GM12878 (cell line): ENCODE measurements around the gene E2F2.

Experiments used
- BCLAF1 ChIP-seq: fragments of 450-650 bp; IDR thresholded peaks from 2 replicates; pipeline ENCODE4 v1.6.1; 2017; ENCODE audit warnings: antibody characterized with exemption, mild to moderate bottlenecking, moderate library complexity
- BMI1 ChIP-seq: fragments of 450-650 bp; IDR thresholded peaks from 2 replicates; pipeline ENCODE4 v1.6.1; 2016; ENCODE audit warnings: mild to moderate bottlenecking, moderate library complexity, borderline replicate concordance
- CBFB ChIP-seq: IDR thresholded peaks from 2 replicates; pipeline ENCODE4 v1.6.1; 2016; ENCODE audit warnings: antibody characterized with exemption, low read depth
- CREM ChIP-seq: IDR thresholded peaks from 2 replicates; pipeline ENCODE4 v1.6.1; 2014; ENCODE audit warnings: antibody characterized with exemption, low read depth
- CTCF ChIP-seq, 3 experiments: IDR thresholded peaks in 2 of 3; conservative IDR thresholded peaks in 1 of 3; 2 replicates each; pipeline ENCODE4 v1.5.1; 2011; ENCODE audit warnings: low read depth in 3 of 3, low read length in 3 of 3, mild to moderate bottlenecking in 3 of 3, control low read depth in 2 of 3, moderate library complexity in 2 of 3, inconsistent platforms in 1 of 3, mixed read lengths in 1 of 3; ENCODE audit not compliant: control insufficient read depth in 2 of 3, insufficient read depth in 1 of 3; ENCODE audit errors: extremely low read depth in 1 of 3
- EZH2 ChIP-seq: IDR thresholded peaks from 2 replicates; pipeline ENCODE4 v1.6.1; 2012; ENCODE audit warnings: low read depth, mild to moderate bottlenecking, control low read depth, inconsistent platforms, low read length, borderline replicate concordance; ENCODE audit not compliant: control insufficient read depth
- NBN ChIP-seq: fragments of 450-650 bp; IDR thresholded peaks from 2 replicates; pipeline ENCODE4 v1.6.1; 2016
- NFIC ChIP-seq: IDR thresholded peaks from 2 replicates; pipeline ENCODE4 v1.6.1; 2012; ENCODE audit warnings: low read depth, mild to moderate bottlenecking, inconsistent platforms, low read length, moderate library complexity
- POLR2AphosphoS5 ChIP-seq: IDR thresholded peaks from 2 replicates; pipeline ENCODE4 v1.6.1; 2011; ENCODE audit warnings: mild to moderate bottlenecking, low read length, inconsistent platforms
- USF1 ChIP-seq: IDR thresholded peaks from 2 replicates; pipeline ENCODE4 v1.6.1; 2011; ENCODE audit warnings: borderline replicate concordance, low read depth, mild to moderate bottlenecking, moderate library complexity, mixed read lengths, low read length; ENCODE audit not compliant: insufficient read depth; ENCODE audit errors: extremely low read length

- TF ChIP-seq USF1 (no peak), NFIC (no peak), NBN (no peak), BCLAF1 (no peak), CBFB (no peak), CTCF (IDR thresholded peaks at IDR 0.05 in 2 of 3, conservative IDR thresholded peaks at IDR 0.05 in 1 of 3; ENCODE audit: control insufficient read depth in 2 of 3, extremely low read depth in 1 of 3, insufficient read depth in 1 of 3, low read depth in 3 of 3, low read length in 3 of 3) (no peak), CREM (no peak), BMI1 (no peak), EZH2 (no peak), POLR2AphosphoS5 (no peak)
These were observed 3.7 kb downstream of the E2F2 start for GRCh38 chr1:23527366-23527765.
